CD4-positive, CD25-positive, alpha-beta regulatory T cell (primary cell): ENCODE data around the gene ATP5MC2. TPM values are rescaled to one million over a fixed set of nuclear protein-coding genes. Genes with fewer than 3 reads are reported as not detected.

Source experiments
- ATAC-seq, 2 donors: fragments of 150-1000 bp; cut with Tn5 transposase; one replicate each; pipeline ENCODE4 v1.10.0; 2021; ENCODE audit warnings: low read depth in 2 of 2, moderate number of reproducible peaks in 2 of 2, moderate library complexity in 1 of 2
- DNase-seq, 3 donors: peaks; one replicate each; pipeline versions ENCODE4 v3.0.0 to v3.0.0-alpha.2; 2012 to 2022; ENCODE audit warnings: mixed read lengths in 1 of 3
- H3K27ac ChIP-seq: one replicate; pipeline ENCODE4 v1.7.0; 2013; ENCODE audit warnings: mild to moderate bottlenecking, low read length; ENCODE audit not compliant: insufficient read depth, poor library complexity, severe bottlenecking
- H3K27me3 ChIP-seq: one replicate; pipeline ENCODE4 v1.7.0; 2013; ENCODE audit warnings: low read length; ENCODE audit not compliant: control insufficient read depth, insufficient read depth
- H3K36me3 ChIP-seq: one replicate; pipeline ENCODE4 v1.7.0; 2013; ENCODE audit warnings: mild to moderate bottlenecking, low read length, moderate library complexity; ENCODE audit not compliant: control insufficient read depth, insufficient read depth
- H3K4me1 ChIP-seq: 2 replicates; pipeline ENCODE4 v1.7.0; 2013; ENCODE audit warnings: mild to moderate bottlenecking, low read length; ENCODE audit not compliant: insufficient read depth, control insufficient read depth, poor library complexity, severe bottlenecking
- H3K4me3 ChIP-seq: one replicate; pipeline ENCODE4 v1.7.0; 2013; ENCODE audit warnings: low read depth, mild to moderate bottlenecking, low read length, moderate library complexity
- H3K9me3 ChIP-seq, 2 experiments: 1 replicate in 1 of 2; 2 replicates in 1 of 2; pipeline ENCODE4 v1.7.0; 2013; ENCODE audit warnings: low read length in 2 of 2, mild to moderate bottlenecking in 1 of 2, moderate library complexity in 1 of 2; ENCODE audit not compliant: control insufficient read depth in 2 of 2
- H3K27ac Mint-ChIP-seq, 3 donors: one replicate each; pipeline ENCODE4 v1.8.0; 2020 to 2022; ENCODE audit warnings: mild to moderate bottlenecking in 3 of 3, mixed read lengths in 3 of 3, moderate library complexity in 2 of 3
- H3K27me3 Mint-ChIP-seq: one replicate; pipeline ENCODE4 v1.8.0; 2022; ENCODE audit warnings: mild to moderate bottlenecking, mixed read lengths
- H3K36me3 Mint-ChIP-seq: one replicate; pipeline ENCODE4 v1.8.0; 2020; ENCODE audit warnings: mixed read lengths
- H3K4me1 Mint-ChIP-seq, 4 donors: one replicate each; pipeline ENCODE4 v1.8.0; 2020 to 2022; ENCODE audit warnings: mixed read lengths in 4 of 4, mild to moderate bottlenecking in 1 of 4
- H3K4me3 Mint-ChIP-seq, 4 donors: one replicate each; pipeline ENCODE4 v1.8.0; 2020 to 2022; ENCODE audit warnings: mild to moderate bottlenecking in 4 of 4, mixed read lengths in 4 of 4, moderate library complexity in 3 of 4
- H3K9me3 Mint-ChIP-seq, 7 donors: one replicate each; pipeline ENCODE4 v1.8.0; 2020 to 2022; ENCODE audit warnings: mixed read lengths in 7 of 7, mild to moderate bottlenecking in 3 of 7, moderate library complexity in 2 of 7
- polyA plus RNA-seq, 4 donors: library from polyadenylated mRNA; unstranded; fragments of 300-500 nt; fragmentation: Illumina TruSeq; gene quantifications; one replicate each; pipeline ENCODE4 v1.2.3, GENCODE V29; 2021
- total RNA-seq: library from RNA; stranded (reverse); gene quantifications from one replicate; pipeline ENCODE4 v1.2.3, GENCODE V29; 2022

ATP5MC2 gene
- total and polyA plus RNA-seq, 5 donors from 2014 or later, result 228 to 700 (median 644) TPM

- no peaks in the 10 kb centered on the region for H3K27me3 Mint-ChIP-seq
- Histone ChIP-seq H3K36me3 (peaks cover 10% of the 10 kb centered on the region), H3K4me1 (peaks cover 17% of the 10 kb centered on the region), H3K9me3 (no peaks in the 10 kb centered on the region), H3K27me3 (no peaks in the 10 kb centered on the region), H3K4me3 (peak overlapping the region; percentile 88), H3K27ac (peak overlapping the region; percentile 64)
- peak overlapping the region; percentile 85 to 91 (median 88) for H3K27ac Mint-ChIP-seq
- no peak for ATAC-seq
- H3K4me3 Mint-ChIP-seq, result peak overlapping the region; percentile 29 to 85 (median 78)
- H3K36me3 Mint-ChIP-seq, result peaks cover 23% of the 10 kb centered on the region
- DNase-seq, result no peak
- peaks cover 12 to 49% (median 30%) of the 10 kb centered on the region in 4 donors for H3K4me1 Mint-ChIP-seq
- H3K9me3 Mint-ChIP-seq, result no peaks in the 10 kb centered on the region
Observed at GRCh38 chr12:53617700-53618099, 58.2 kb downstream of the ATP5MC2 start.

- no peak for DNase-seq
- H3K4me3 Mint-ChIP-seq, result no peak overlapping the region
- no peak for ATAC-seq
- no peaks in the 10 kb centered on the region for H3K27me3 ChIP-seq
- peaks cover 17% of the 10 kb centered on the region for H3K4me1 ChIP-seq
- H3K4me1 Mint-ChIP-seq, result peaks cover 12 to 46% (median 27%) of the 10 kb centered on the region in 4 donors
- H3K36me3 ChIP-seq, result peaks cover 11% of the 10 kb centered on the region
- H3K36me3 Mint-ChIP-seq, result peaks cover 23% of the 10 kb centered on the region
- peak overlapping the region in 1 of 3 donors; percentile 52 for H3K27ac Mint-ChIP-seq
- H3K9me3 Mint-ChIP-seq, result no peaks in the 10 kb centered on the region
- H3K27me3 Mint-ChIP-seq, result no peaks in the 10 kb centered on the region
- no peak overlapping the region for H3K4me3 ChIP-seq
- no peak overlapping the region for H3K27ac ChIP-seq
- H3K9me3 ChIP-seq, result no peaks in the 10 kb centered on the region
Observed at GRCh38 chr12:53616950-53617349, 58.9 kb downstream of the ATP5MC2 start.

Other genes with a start within 250 kb of the ATP5MC2 start
- gene PRR13, start 234.3 kb downstream of the ATP5MC2 start, total RNA-seq, result 187 TPM
- 100 to 1,000 TPM; 525 to 639 (median 574) TPM for gene PRR13, start 234.3 kb downstream of the ATP5MC2 start, polyA plus RNA-seq
- gene PCBP2, start 224.0 kb downstream of the ATP5MC2 start, total RNA-seq, result 931 TPM
- gene PCBP2, start 224.0 kb downstream of the ATP5MC2 start, polyA plus RNA-seq, result 100 to 1,000 TPM; 113 to 150 (median 134) TPM
- 31.5 TPM for gene MAP3K12, start 176.6 kb downstream of the ATP5MC2 start, total RNA-seq
- gene MAP3K12, start 176.6 kb downstream of the ATP5MC2 start, polyA plus RNA-seq, result 1 to 10 TPM; 3.8 to 4.6 (median 4.4) TPM
- 25.1 TPM for gene TARBP2, start 174.8 kb downstream of the ATP5MC2 start, total RNA-seq
- gene TARBP2, start 174.8 kb downstream of the ATP5MC2 start, polyA plus RNA-seq, result 10 to 100 TPM; 22.5 to 29.1 (median 25.6) TPM
- not detected for gene NPFF, start 168.6 kb downstream of the ATP5MC2 start, total RNA-seq
- not detected for gene NPFF, start 168.6 kb downstream of the ATP5MC2 start, polyA plus RNA-seq
- gene ATF7, start 49.7 kb downstream of the ATP5MC2 start, total RNA-seq, result 41.0 TPM
- gene ATF7, start 49.7 kb downstream of the ATP5MC2 start, polyA plus RNA-seq, result 10 to 100 TPM; 11.6 to 16.7 (median 14.3) TPM
- 209 TPM for gene CALCOCO1, start 51.4 kb upstream of the ATP5MC2 start, total RNA-seq
- gene CALCOCO1, start 51.4 kb upstream of the ATP5MC2 start, polyA plus RNA-seq, result 100 to 1,000 TPM in 3 of 4 donors, 10 to 100 TPM in 1; 91.5 to 119 (median 112) TPM
- gene CISTR, start 75.9 kb upstream of the ATP5MC2 start, total RNA-seq, result not detected
- not detected for gene CISTR, start 75.9 kb upstream of the ATP5MC2 start, polyA plus RNA-seq